IPS-NIHi7 (cell line): ENCODE results near the gene CIZ1.
"Not testable (repeated sequence)": the region's sequence is repeated elsewhere in the genome, so short reads cannot be mapped to it uniquely, and the experiment has no call there.

Source experiments
- DNase-seq: peaks from one replicate; pipeline ENCODE4 v3.0.0; 2012; ENCODE audit warnings: mixed read lengths; ENCODE audit errors: extremely low spot score

The CIZ1 gene

DNA sequence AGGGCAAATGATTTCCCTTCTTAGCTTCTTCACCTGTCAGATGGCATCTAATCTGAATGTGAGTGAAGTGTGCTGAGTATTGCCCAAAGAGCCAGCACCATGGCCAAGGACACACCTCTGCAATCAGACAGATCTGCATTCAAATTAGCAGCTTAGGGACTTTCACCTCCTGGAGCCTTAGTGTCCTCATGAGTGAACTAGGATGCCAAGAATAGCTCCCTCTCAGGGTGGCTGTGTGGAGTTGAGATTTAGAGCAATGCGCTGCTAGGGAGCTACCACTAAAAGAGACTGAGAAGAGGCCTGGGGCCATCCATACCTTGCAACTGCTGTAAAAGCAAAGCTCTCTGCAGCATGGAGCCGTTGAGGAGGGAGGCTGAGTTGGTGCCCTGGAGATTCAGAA, 1.4 kb downstream of the CIZ1 start:
- no peak for DNase-seq

DNA sequence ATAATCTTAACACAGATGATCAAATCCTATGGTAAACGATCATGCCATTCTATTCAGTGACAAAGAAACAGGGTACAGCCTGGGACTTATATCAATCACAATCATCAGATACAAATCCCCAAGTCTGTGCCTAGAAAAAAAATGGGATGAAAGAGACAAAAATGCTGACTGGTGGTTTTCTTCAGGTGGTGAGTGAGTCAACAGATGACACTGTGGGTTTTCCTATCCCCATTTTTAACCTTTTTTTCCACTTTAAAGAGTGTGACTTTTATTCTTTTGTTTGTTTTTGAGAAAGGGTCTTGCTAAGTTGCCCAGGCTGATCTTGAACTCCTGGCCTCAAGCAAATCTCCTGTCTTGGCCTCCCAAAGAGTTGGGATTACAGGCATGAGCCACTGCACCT, 3.2 kb downstream of the CIZ1 start:
- no peak for DNase-seq

DNA sequence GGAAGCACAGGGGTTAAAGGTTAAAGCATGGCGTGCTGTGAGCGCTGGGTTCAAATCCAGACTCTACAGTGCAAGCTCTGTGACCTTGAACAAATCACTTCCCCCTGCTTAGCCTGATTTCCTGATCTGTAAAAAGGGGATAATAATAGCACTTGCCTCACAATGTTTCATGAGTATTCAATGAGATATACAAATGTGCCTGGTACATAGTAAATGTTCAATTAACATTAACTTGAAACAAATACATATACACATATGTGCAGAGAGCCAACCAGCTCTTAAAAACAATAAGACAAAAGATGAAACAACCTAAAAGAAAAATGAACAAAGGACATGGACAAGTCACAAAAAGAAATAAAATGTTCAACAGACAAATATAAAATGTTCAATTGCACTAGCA, 4.0 kb downstream of the CIZ1 start:
- DNase-seq = no peak

DNA sequence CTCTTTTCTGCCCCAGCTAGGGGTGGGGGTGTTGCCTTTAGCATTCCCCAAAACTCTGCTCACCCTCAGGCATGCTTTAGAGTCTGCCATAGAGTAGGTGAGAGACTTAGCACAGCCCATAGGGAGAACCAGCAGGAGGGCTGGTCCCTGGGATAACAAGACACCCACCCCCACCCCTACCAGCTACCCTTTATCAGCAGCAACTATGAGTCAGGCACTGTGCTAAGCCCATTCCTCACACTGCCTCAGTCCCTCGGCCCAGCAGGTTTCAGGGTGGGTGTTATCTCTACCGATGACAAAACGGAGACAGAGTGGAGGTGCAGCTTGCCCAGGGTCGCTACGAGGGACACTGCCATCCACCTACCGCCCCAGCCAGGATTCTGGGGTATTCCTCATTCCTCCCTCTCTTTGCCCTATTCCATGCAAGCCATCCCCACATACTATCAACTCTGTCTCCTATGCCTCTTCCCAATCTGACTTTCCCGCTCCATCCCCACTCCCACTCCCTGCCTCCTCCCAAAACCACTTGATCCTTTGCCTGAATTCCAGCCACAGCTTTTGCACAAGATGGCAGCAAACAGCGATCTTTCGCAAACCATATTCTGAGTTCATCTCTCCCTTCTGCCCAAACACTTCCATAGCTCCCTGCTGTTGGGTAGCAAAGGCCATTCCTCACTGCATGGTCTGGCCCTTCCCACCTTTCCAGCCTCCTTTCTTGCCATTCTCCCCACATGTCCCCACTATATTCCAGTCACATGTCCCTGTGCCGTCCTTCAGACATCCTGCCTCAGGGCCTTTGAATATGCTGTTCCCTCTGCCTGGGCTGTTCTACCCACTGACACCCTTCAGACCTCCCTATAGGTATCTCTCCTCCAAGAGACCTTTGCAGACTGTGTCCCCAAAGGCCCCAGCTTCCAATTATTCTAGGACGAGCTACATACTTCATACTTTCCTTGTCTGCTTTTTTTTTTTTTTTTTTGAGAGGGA, 5.1 kb downstream of the CIZ1 start:
- no peak for DNase-seq

DNA sequence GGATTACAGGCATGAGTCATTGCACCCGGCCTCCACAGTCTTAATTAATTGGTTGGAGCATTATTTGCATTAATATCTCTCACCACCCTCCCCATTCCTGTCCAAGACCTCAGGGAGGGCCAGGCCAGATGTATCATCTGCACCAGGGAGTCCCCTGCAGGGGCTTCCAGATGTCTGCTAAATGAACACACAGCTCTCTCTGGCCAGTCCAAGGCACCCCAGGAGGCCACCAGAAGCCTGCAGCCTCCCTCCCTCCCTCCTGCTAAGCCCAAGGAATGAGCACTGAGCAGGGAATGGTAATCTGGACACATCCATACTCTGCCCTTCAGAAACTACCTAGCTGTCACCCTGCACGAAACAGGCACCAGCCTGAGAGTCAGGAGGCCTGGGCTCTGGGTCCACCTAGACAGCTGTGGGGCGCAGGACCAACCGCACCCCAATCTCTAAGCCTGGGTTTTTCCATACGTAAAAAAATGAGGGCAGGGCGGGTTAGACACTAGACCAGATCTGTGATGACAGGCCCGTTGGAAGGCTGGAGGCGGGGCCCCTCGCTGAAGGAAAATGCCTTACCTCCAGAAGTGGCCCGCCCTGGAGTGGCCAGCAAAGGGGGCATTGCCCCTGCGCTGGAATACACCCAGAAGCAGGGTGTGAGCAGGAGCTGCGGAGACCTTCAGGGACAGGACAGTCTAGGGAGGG, 8.3 kb downstream of the CIZ1 start:
- DNase-seq = no peak

DNA sequence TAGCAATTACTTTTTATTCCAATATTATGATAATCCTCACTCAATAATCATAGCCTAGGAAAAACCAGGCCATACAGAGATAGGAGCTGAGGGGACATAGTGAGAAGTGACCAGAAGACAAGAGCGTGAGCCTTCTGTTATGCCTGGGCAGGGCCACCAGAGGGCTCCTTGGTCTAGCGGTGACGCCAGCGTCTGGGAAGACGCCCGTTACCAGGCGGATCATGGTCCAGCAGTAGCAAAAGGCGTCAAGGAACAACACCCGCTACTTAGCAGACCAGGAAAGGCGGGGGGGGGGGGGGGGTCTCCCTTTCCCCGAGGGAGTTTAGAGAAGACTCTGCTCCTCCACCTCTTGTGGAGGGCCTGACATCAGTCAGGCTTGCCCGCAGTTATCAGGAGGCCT, 9.9 kb downstream of the CIZ1 start:
- not testable (repeated sequence) for DNase-seq

DNA sequence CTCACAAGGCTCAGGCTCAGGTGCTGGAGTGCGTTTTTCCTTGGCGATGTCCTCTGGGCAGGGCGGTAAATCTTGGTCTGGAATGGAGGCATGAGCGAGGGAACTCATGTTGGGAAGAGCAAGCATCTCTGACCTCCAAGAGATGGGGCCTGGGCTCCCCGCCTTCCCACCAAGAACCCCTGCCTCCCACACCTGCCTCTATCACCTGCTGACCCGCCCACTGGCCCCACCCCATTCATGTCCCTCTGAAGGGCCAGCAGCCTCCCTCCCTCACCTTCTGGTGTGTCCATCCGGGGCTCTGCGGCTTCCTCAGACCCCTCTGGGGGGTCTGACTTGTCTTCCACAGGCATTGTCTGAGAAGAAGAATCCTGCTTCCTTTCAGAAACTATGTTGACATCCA, 10.9 kb downstream of the CIZ1 start:
- no peak for DNase-seq

DNA sequence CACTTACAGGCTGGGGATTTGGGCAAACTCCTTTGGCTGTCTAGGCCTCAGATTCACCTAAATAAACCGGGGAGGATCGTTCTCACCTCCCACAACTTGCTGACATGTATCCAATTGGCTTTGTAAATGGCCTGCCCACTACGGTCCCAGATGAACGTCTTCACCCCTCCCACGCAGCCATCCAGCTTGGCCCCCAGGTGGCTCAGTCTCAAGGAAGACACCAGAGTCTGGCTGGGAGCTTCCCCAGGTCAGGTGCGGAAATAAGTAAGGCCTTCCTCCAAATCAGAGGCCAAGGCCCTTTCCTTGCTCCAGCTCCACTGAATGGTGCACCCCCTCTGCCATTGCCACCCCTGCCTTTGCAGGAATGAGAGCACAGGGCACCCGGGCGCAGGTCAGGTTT, 11.4 kb downstream of the CIZ1 start:
- no peak for DNase-seq

DNA sequence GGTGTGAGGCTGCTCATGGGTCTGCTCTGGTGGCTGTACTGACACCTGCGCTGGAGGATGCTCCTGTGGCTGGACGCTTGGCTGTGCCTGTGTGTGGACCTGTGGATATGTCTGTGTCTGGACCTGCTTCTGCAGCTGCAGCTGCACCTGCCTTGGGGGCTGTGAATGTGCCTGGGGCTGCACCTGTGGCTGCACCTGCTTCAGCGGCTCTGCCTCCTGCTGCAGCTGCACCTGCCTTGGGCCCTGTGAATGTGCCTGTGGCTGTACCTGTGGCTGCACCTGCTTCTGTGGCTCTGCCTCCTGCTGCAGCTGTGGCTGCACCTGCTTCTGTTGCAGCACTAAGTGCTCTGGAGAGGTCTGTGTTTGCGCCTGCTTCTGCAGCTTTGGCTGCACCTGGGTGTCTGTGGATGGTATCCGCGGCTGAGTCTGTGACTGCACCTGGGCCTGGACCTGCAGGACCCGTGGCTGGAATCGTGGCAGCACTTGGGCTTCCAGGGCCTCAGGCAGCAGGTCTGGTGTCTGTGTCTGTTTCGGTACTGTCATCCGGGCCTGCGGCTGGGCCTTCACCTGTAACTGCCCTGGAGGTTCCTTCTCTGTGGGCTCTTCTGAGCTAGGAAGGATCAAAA, 12.5 kb downstream of the CIZ1 start:
- DNase-seq = no peak

DNA sequence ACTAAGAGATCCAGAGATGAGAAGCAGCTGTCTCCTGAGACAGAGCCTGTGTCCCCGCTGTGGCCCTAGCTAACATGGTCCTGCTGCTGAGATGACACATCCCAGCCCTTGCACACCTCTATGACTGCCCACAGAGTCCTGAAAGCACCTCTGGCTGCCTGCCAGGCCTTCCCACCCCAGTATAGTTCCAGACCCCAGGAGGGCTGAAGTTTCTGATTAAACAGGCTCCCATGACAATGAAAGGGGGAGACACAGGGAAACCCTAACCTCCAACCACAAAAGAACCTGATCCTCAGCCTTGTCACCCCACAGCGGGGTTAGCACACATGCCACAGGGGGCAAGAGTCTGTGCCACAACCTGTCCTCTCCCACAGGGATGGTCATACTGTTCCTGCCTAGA, 15.6 kb downstream of the CIZ1 start:
- no peak for DNase-seq

DNA sequence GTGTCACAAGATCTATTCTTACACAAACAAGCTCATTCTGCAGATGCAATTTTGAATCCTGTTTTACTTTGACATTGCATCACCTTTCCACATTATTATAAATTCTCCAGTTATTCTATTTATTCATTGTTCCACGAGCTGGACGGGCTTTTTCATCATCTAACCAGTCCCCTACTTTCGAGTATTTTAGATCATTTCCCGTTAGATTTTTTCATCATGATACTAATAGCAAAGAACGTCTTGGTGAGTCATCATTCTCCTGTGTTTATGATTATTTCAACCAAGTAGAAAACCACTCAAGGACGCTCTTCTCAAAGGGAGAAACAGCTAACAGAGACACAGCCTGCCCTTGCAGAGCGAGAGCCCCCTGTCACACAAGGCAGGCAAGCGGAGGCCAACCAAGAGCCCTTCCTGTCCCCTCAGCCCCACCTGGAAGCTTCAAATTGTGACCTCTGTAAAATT, 16.2 kb downstream of the CIZ1 start:
- DNase-seq = no peak

DNA sequence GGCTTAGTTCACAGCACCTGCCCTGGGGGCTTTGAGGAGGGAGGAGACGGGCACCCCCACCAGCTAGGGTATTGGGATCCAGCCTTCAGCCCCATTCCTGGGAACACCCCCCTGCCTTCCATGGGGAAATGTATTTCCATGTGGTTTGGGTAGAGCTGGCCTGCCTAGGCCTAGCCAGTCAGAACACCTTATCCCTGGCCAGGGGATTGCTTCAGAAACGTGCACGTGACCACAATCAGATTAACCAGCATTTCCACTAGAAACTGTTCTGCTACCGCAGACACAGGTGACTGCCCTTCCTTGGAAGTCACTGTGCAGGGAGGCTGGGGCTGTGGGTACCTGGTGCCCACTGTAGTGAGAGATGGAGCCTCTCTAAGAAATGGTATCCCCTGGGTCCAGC, 17.3 kb downstream of the CIZ1 start:
- no peak for DNase-seq

DNA sequence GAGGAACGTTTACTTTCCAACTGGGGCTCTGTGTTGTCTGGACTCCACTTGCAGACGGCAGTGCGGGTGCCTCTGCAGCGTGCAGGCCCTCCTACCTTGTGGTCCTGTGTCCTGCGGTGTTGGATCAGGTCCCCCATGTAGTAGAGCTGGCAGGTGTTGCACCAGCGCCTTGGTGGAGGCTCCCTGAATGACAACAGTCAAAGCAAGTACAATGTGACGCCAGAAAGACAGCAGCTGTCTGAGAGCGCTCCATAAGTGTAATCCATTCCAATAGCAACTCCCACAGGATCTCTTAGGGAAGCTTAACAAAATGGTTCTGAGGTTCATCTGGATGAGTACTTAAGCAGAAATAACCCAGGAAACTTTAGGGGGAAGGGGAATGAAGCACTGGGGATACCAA, 21.4 kb downstream of the CIZ1 start:
- no peak for DNase-seq

DNA sequence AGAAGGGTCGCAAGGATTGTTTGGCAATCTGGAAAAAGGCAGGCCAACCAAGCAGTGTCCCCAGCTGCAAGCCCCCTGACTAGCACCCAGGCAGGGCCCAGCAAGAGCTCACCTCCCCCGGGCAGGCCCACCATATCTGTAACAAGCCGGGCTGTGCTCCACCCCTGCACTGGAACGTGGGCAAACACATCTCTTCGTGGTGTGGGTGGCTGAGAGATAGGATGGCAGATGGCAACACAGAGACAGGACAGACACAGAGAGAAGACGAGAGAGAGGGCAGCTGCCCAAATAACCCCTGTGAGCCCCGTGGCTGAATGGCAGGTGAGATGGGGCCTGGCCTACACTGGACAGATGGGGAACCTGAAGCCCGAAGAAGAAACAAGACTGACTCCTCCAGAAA, 21.9 kb downstream of the CIZ1 start:
- DNase-seq = no peak

DNA sequence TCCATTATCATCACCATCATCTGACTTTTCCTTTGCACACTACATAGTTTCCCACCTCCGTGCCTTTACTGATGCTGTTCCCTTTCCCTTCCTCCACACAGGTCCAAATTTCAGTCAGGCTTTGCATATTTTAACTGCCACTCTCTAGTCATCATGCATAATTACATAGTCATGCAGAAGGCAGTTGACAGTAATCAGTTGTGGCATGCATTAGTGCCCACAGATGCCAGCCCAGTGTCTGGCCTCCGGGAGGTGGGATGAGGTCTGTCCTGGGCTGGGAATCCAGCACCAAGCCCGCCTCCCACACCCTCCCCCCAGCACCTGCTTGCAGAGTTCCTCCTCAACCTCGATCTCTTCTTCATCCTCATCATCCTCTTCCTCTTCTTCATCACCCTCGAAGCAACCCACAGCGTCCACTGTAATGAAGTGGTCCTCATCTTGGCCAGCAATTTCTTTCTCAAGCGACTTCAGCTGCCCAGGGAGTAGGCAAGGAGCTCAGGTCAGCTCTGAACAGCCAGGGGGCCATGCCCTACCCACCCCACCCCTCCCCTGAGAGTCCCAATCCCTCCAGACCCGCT, 22.6 kb downstream of the CIZ1 start:
- DNase-seq = no peak

DNA sequence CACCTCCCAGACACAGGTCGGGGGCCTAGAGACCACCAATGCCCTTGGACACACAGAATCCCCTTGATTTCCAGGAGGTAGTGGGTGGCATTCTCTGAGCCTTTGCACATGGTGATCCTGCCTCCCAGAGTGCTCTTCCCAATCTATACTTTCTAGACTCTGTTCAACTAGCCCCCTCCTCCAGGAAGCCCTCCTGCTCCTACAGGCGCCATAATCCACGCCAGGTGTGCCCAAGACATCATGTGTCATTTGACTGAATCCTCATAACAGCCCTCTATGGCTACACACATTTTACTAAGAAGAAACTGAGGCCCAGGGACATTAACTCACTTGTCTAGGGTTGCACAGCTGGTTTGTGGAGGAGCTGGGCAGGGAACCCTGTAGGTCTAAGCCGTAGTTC, 24.2 kb downstream of the CIZ1 start:
- DNase-seq = no peak

DNA sequence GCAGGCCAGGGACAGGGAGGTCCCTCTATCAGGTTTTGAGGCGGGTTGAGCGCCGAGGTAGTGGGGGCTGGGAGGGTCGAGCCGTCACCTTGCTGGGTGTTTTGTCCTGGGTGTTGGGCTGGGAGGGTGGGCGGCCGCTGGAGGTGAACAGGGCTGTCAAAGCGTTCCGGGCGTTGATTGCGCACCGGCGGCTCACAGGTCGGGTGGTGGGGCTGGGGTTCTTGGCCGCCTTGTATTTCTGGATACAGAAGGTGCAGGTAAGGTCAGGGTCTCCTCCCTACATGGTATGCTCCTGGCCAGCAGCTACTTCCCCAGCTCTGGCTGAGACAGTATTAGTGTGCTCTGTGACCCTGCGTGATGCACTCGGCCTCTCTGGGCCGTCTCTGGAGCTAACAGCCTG, 25.2 kb downstream of the CIZ1 start:
- no peak for DNase-seq

DNA sequence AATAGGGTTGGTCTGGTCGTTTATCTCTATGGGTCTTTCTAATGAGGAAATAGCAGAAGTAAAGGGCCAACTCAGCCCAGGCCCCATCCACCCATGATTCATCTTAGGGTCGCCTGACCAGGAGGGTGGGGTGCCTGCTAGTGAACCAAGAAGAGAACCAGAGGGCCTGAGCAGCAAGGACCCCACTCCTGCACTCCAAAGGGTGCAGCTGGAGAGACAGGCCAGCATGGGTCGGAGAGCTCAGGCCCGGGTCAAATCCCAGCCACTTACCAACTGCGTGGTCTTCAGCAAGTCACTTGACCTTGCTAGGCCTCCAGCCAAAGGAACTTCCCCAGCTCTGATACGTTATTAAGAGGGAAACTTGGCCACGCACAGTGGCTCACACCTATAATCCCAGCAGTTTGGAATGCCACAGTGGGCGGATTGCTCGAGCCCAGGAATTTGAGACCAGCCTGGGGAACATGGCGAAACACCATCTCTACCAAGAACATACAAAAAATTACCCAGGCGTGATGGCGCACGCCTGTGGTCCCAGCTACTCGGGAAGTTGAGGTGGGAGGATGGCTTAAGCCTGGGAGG, 27.0 kb downstream of the CIZ1 start:
- DNase-seq = no peak

DNA sequence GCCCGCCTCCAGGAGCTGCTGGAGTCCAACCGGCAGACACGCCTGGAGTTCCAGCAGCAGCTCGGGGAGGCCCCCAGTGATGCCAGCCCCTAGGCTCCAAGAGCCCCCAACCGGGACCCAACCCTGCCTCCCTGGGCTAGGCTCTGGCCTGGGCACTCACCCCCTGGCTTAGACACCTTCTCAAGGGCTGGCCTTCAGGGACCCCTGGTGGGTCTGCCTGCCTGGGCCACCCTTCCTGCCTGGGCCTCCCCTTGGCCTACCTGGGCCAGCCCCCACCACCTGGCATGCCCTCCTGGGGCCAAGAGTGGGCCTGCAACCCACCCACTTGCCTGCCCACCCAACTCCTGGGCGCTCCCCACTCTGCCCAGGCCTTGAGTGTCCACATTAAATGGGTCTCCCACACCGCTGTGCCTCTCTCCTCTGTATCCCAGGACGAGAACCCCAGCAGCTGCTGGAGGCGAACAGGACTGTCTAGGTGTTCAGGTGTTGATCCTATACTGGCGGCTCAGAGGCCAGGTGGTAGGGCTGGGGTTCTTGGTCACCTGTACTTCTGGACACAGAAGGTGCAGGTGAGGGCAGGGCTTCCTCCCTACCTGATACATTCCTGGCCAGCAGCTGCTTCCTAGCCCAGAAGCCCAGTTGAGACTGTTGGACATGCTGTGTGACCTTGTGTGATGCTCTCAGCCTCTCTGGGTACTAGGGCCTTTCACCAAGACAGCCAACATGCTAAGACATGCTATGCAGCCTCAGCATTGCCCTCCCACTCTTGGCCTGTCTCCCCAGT, 27.7 kb downstream of the CIZ1 start:
- DNase-seq = no peak

DNA sequence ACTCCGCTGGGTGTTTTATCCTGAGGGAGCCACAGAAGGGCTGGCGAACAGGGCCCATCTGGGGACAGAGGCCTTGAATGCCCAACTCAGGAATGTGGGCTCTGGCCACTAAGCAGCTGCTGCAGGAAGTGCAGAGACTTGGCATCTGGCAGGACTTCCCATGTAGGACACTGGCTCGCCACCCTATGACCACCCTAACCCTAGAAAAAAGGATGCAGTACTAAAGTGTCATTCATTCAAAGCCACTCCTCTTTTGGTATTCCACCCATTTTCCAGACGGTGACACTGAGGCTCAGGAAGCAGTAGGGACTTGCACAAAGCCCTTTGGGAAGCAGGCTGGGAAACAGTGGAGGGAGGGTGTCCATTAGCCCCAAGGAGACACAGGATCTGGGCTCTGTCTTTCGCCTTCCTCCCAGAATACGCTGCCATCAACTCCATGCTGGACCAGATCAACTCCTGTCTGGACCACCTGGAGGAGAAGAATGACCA, 28.3 kb downstream of the CIZ1 start:
- DNase-seq = no peak
